NCI-H82 treated with DMSO at 0.1 percent for 48 hours (cell line): ENCODE measurements around the gene GDPD3.

ENCODE experiments used
- DNase-seq: peaks from one replicate; lab custom pipeline; 2025; ENCODE audit not compliant: unreplicated experiment; lab: John Stamatoyannopoulos, UW

GDPD3 gene, protein sequence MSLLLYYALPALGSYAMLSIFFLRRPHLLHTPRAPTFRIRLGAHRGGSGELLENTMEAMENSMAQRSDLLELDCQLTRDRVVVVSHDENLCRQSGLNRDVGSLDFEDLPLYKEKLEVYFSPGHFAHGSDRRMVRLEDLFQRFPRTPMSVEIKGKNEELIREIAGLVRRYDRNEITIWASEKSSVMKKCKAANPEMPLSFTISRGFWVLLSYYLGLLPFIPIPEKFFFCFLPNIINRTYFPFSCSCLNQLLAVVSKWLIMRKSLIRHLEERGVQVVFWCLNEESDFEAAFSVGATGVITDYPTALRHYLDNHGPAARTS

DNA sequence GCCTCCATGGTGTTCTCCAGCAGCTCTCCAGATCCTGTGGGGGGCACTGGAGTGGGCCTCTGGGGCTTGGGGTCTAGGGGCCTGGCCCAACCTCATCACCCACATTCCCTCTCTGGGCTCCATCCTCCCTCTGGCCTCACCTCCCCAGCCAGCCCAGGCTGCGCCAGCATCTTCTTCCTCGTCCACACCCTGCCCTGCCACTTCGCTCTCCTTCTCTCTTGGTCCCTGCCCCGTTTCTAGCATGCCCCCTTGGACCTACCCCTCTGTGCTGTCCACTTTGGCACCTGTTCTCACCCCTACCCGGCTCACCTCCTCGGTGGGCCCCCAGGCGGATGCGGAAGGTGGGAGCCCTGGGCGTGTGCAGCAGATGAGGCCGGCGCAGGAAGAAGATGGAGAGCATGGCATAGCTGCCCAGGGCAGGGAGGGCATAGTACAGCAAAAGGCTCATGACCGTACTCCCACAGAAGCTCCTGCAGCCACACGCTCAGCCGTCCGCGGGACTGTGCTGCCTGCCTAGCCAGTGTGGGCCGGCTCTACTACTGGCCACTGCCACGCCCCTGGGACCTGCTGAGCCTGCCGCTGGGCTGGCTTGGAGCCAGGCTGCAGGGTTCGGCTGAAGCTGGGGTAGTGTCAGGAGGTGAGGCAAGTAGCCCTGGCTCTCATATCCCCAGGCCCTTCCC lies at the start of gene GDPD3:
Gene GDPD3 (minus strand): TSS at position 507 of the 680 bp plus-strand sequence. CDS start 59 bp downstream, at position 448.
- DNase-seq, result no peak

DNA sequence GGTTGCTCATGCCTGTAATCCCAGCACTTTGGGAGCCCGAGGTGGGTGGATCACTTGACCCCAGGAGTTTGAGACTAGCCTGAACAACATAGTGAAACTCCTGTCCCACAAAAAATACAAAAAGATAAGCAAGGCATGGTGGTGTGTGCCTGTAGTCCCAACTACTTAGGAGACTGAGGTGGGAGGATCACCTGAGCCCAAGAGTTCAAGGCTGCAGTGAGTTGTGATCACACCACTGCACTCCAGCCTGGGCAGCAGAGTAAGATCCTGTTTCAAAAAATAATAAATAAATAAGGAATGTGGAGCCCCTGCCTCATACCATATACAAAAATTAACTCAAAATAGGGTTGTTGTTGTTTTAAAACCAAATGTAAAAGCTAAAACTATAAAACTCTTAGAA lies 43.9 kb upstream of the GDPD3 start:
- no peak for DNase-seq

DNA sequence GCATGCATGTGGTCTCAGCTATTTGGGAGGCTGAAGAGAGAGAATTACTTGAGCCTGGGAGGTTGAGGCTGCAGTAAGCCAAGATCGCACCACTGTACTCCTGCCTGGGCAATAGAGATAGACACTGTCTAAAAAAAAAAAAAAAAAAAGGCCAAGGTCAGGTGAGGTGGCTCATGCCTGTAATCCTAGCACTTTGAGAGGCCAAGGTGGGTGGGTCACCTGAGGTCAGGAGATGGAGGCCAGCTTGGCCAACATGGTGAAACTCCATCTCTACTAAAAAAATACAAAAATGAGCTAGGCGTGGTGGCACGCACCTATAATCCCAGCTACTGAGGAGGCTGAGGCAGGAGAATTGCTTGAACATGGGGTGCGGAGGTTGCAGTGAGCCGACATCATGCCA lies 41.9 kb upstream of the GDPD3 start:
- no peak for DNase-seq

DNA sequence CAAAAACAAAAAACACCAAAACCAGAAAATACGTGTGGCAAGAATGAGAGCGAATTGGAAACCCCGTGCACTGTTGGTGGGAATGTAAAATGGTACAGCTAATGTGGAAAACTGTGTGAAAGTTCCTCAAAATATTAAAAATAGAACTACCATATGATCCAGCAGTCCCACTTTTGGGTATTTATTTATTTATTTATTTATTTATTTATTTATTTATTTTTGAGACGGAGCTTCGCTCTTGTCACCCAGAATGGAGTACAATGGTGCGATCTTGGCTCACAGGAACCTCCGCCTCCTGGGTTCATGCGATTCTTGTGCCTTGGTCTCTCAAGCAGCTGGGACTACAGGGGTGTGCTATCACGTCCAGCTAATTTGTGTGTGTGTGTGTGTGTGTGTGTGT lies 39.2 kb upstream of the GDPD3 start:
- DNase-seq, result no peak

DNA sequence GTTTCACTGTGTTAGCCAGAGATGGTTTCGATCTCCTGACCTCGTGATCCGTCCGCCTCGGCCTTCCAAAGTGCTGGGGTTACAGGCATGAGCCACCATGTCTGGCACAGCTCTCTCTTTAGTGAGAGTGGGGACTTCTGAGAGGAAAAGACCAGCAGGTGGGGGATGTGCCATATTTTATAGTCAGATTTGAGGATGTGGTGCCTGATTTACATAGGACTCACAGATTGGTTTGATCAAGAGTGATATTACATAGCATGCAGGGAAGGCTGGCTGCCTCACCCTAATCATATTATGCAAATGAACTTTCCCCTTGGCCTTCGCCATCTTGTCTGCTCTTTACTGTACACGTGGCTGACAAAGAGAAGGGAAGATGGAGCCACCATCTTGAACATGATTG lies 37.8 kb upstream of the GDPD3 start:
- no peak for DNase-seq

DNA sequence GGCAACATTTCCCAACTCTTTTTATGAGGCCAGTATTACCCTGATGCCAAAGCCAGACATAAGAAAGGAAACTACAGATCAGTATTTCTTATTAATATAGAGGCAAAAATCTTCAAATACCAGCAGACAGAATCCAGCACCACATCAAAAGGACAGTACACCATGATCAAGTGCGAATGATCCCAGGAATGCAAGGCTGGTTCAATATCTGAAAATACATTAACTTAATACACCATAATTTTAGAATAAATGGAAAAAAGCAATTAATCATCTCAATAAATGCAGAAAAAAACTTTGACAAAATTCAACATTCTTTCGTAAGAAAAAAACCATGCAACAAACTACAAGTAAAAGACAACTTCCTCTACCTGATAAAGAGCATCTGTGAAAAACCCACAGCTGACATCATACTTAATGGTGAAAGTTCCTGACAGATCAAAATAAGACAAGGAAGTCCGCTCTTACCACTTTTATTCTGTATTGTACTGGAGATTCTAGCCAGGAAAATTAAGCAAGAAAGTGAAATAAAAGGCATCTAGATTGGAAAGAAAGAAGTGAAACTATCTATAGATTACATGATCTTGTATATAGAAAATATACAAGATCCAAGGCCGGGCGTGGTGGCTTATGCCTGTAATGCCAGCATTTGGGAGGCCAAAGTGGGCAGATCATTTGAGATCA lies 36.1 kb upstream of the GDPD3 start:
- DNase-seq, result no peak

DNA sequence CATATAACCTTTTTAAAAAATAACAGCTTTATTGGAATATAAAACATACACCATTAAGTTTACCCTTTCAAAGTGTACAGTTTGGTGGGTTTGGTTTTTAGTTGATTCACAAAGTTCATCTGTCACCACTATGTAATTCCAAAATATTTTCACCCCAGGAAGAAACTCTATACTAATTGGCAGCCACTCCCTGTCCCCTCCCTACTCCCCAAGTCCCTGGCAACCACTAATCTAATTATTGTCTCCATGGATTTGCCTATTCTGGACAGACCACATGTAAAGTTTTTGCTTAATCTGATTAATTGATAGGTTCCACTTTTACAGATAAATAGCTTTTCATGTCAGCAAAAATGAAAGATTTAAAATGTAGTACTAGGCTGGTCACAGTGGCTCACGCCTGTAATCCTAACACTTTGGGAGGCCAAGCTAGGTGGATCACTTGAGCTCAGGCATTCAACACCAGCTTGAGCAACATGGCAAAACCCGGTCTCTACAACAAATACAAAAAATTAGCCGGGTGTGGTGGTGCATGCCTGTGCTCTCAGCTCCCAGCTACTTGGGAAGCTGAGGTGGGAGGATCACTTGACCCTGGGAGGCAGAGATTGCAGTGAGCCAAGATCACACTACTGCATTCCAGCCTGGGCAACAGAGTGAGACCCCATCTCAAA lies 34.6 kb upstream of the GDPD3 start:
- DNase-seq, result peak; percentile 72

DNA sequence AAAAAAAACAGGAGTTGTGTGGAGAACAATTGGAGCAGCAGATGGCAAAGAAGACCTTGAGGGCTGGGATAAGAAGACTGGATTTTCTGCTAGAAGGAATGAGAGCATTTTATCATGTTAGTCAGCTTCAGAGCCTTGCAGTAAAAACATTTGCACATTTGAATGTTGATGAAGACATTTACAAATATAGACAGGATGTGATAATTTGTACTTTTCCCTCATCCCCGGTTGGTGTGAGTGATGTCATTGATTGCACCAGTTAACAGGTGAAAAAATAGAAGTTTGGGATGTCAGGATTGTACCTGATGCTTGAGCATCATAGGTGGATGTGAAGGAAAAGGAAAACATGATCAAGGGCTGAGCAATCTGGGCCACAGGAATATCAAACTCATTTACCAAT lies 32.3 kb upstream of the GDPD3 start:
- DNase-seq, result no peak

DNA sequence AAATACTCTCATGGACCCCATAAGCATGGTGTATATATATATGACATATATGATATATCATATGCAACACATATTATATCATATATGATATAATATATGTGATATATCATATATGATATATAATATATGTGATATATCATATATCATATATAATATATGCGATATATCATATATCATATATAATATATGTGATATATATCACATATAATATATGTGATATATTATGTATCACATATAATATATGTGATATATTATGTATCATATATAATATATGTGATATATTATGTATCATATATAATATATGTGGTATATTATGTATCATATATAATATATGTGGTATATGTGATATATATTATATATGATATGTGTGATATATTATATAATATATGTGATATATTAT lies 31.6 kb upstream of the GDPD3 start:
- no peak for DNase-seq

DNA sequence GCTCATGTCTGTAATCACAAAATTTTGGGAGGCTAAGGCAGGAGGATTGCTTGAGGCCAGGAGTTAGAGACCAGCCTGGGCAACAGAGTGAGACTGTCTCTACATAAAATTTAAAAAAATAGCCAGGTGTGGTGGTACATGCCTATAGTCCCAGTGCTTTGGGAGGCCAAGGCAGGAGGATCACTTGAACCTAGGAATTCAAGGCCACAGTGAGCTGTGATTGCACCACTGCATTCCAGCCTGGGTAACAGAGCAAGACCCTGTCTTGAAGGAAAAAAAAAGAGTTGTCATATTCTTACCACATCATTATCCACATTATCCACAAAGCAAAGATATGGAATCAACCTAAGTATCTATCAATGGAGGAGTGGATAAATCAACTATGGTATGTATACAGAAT lies 30.7 kb upstream of the GDPD3 start:
- no peak for DNase-seq

DNA sequence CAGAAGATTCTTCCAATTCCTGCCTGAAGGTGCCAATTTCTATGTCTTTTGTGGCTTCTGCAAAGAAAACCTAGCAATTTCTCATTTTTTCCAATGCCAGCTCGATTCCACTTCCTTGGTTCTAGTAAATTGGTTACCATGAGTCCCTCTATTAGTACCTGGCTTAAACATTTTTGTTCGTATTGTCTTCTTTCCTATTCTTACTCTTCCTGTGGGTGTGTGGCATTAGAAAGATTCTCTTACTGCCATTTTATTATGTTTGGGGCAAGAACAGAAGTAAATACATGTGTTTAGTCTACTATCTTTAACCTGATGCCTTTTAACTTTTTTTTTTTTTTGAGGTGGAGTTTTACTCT lies 30.0 kb upstream of the GDPD3 start:
- no peak for DNase-seq

DNA sequence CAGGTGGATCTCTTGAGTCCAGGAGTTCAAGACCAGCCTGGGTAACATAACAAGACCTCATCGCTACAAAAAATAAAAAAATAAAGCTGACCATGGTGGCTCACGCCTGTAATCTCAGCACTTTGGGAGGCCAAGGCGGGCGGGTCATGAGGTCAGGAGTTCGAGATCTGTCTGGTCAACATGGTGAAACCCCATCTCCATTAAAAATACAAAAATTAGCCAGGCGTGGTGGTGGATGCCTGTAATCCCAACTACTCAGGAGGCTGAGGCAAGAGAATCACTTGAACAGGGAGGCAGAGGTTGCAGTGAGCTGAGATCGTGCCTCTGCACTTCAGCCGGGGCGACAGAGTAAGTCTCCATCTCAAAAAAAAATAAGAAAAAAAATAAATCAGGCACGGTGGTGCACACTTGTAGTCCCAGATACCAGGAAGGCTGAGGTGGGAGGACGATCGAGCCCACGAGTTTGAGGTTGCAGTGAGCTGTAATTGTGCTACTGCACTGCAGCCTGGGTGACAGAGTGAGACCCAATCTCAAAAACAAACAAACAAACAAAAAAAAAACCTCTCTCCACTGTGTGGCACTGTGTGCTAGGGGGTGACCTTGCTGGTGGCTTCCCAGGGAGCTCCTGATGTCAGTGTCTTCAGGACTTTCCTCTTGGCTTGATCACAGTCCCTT lies 29.5 kb upstream of the GDPD3 start:
- DNase-seq, result no peak

DNA sequence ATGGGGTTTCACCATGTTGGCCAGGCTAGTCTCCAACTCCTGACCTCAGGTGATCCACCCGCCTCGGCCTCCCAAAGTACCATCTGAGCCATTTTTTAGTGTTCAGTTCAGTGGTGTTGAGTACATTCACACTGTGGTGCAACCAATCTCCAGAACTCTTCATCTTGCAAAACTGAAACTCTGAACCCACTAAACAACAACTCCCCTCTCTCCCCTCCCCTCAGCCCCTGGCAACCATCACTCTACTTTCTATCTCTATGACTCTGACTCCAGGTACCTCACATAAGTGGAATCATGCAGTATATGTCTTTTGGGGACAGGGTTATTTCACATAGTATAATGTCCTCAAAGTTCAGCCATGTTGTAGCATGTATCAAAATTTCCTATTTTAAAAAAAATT lies 28.4 kb upstream of the GDPD3 start:
- no peak for DNase-seq

DNA sequence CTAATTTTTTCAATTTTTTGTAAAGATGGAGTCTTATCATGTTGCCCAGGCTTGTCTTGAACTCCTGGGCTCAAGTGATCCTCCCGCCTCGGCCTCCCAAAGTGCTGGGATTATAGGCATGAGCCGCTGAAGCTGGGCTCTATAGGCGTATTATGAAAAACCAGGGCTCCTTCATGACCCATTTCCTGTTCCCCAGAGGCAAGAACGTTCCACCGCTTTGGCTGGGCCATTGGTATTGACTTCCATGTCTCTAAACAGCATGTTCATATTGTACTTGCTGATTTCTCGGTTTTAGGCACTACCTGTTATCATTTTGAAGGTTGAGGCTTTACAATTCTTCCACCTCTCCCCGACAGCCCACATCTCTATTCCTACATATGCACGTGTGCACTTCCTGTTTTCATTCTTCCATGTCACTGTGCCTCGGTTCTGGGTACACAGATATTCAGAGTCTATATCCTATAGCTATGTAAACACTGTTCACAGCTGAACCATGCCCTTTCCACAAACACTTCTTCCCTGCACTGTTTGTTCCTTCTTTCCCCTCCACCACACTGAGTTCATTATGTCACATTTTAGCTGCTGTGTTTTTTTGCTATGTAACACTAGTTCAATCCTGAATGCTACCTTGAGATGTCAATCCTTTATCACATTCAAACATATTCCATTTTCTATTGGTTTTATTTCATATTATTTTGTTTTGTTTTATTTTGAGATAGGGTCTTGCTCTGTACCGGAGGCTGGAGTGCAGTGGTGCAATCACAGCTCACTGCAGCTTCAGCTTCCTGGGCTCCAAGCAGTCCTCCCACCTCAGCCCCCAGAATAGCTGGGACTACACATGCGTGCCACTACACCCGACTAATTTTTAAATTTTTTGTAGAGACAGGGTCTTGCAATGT lies 26.5 kb upstream of the GDPD3 start:
- DNase-seq, result no peak

DNA sequence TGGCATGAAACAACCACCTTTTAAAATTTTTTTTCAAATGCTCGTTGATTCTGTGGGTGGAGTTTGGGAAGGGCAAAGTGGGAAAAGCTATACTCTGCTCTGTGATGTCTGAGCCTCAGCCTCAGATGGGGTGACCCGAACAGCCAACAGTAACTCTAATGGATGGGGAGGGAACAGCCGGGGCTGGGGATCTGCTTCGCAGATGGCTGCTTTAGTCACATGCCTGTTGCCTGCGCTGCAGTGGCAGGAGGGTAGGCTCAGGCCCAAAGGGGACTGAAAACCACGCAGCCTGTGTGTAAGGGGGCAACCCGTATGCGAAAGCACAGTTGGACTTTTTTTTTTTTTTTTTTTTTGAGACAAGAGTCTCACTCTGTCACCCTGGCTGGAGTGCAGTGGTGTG lies 24.6 kb upstream of the GDPD3 start:
- DNase-seq, result no peak

DNA sequence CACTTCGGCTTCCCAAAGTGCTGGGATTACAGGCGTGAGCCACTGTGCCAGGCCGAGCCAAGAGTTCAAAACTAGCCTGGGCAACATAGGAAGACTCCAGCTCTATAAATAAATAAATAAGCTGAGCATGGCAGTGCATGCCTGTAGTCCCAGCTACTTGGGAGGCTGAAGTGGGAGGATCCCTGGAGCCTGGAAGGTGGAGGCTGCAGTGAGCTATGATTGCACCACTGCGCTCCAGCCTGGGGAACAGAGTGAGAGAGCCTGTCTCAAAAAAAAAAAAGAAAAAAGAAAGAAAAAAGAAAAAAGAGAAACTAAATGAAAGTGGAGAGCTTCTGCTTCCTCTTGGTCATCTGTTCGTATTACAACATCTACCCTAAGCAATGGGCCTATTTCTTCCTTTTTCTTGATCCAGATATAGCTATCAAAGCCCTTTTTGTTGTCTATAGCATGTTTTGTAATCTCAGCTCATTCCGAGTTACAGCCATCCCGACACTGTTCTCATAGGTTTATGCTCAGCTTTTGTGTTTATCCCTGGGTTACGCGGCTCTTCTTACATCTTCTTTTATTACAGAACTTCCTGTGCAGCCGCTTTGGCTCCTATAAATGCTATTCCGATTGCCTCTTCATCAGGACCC lies 23.8 kb upstream of the GDPD3 start:
- no peak for DNase-seq

DNA sequence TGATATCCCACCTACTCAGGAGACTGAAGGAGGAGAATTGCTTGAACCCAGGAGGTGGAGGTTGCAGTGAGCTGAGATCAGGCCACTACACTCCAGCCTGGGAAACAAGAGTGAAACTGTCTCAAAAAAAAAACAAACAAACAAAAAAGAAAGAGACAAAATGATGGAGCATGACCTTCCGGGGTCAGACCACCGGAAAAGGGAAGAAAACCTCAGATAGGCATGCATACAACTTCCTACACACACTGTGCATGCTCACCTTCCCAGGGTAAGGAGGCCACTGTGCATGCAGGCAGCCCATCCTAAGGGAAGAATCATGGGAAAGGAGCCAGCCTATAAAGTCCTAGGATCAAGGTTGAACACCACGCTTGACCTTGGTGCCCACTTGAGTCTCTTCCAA lies 19.3 kb upstream of the GDPD3 start:
- no peak for DNase-seq

DNA sequence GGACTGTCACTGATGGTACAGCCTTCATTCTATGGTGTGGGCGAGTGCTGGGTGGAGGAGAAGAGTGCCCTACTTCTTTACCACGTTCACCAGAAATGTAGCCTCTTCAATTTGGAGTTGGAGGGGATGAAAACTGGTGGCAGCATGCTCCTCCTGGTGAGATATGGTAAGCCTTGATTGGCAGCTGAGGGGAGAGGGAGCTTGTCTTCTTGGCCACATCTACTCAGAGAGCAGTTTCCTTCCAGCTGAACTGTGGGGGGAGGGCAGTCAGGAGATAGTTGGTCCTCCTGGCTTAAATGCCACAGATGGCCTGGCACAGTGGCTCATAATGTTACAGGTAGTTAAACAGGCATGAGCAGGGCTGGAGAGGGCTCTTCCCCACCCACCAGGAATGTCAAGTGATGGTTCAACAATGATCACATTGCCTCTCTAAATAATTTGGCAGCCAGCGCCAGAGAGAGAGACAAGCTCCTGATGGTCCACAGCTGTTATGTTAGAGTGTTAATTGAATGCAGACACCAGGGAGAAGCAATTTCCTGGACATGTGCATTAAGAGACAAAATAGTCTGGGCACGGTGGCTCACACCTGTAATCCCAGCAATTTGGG lies 18.6 kb upstream of the GDPD3 start:
- DNase-seq, result no peak

DNA sequence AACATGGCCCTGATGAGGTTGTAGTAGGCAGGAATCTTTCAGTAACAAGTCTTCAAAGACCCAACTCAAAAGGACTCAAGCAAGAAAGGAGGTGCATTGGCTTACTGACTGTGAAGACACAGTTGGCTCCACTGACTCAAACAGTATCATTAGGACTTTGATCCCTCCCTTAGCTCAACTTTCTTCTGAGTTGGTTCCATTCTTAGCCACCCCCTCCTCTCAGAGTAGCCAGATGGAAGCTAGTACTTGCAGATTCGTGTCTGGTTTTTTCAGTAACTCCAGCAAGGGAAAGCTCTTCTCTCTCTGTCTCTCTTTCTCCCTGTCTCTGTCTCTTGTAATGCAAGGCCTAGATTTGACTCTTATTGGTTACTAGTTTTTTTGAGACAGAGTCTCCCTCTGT lies 14.7 kb upstream of the GDPD3 start:
- no peak for DNase-seq
